IMR-90 (cell line): ENCODE results near the gene DCDC1. TPM values are rescaled to one million over a fixed set of nuclear protein-coding genes. Genes with fewer than 3 reads are reported as not detected.

Source experiments
- ATAC-seq: fragments of 200-7000 bp; cut with Tn5 transposase; 2 replicates; pipeline ENCODE4 v1.9.1; 2020; ENCODE audit warnings: low read depth, mild to moderate bottlenecking, moderate library complexity
- BruUV-seq: library from RNA; stranded (reverse); fragments of 400-500 nt; replicated peaks from 2 replicates; lab custom pipeline; 2021; lab: Mats Ljungman, UMichigan
- CTCF ChIA-PET: fragments of 300-600 bp; formaldehyde crosslinking; extraction: SDS; loops from one replicate; lab custom pipeline; 2021; ENCODE audit warnings: antibody characterized with exemption; lab: Yijun Ruan, JAX
- POLR2A ChIA-PET: fragments of 300-600 bp; sonication (Branson Sonifier 250); formaldehyde crosslinking; loops from one replicate; lab custom pipeline; 2022; ENCODE audit warnings: antibody characterized with exemption; ENCODE audit not compliant: unreplicated experiment; lab: Charles Lee
- DNase-seq: peaks from one replicate; pipeline ENCODE4 v3.0.0; 2013
- H2AFZ ChIP-seq: replicated peaks from 2 replicates; pipeline ENCODE3; 2013; ENCODE audit warnings: low read length, mild to moderate bottlenecking; ENCODE audit not compliant: poor library complexity
- H2AK5ac ChIP-seq: 2 replicates; pipeline ENCODE4 v1.6.1; 2013; ENCODE audit warnings: low read depth, low read length, inconsistent platforms
- H2AK9ac ChIP-seq: replicated peaks from 2 replicates; pipeline ENCODE3; 2013; ENCODE audit warnings: mild to moderate bottlenecking, low read depth, low read length, moderate library complexity; ENCODE audit not compliant: poor library complexity
- H2BK120ac ChIP-seq: 2 replicates; pipeline ENCODE4 v1.6.1; 2013; ENCODE audit warnings: low read depth, low read length, inconsistent platforms
- H2BK15ac ChIP-seq: 3 replicates; pipeline ENCODE4 v1.6.1; 2013; ENCODE audit warnings: low read depth, low read length, inconsistent platforms
- H2BK20ac ChIP-seq: 2 replicates; pipeline ENCODE4 v1.6.1; 2013; ENCODE audit warnings: low read depth, mild to moderate bottlenecking, inconsistent platforms, low read length, moderate library complexity
- H2BK5ac ChIP-seq: 2 replicates; pipeline ENCODE4 v1.6.1; 2013; ENCODE audit warnings: mild to moderate bottlenecking, low read depth, low read length, inconsistent platforms; ENCODE audit not compliant: poor library complexity, severe bottlenecking
- H3K14ac ChIP-seq: replicated peaks from 2 replicates; pipeline ENCODE4 v1.6.1; 2013; ENCODE audit warnings: low read depth, low read length, inconsistent platforms
- H3K18ac ChIP-seq: 2 replicates; pipeline ENCODE4 v1.6.1; 2013; ENCODE audit warnings: low read depth, low read length, control low read depth
- H3K23ac ChIP-seq: 2 replicates; pipeline ENCODE4 v1.6.1; 2013; ENCODE audit warnings: low read depth, low read length, inconsistent platforms
- H3K27ac ChIP-seq: 2 replicates; pipeline ENCODE4 v1.5.1; 2013; ENCODE audit warnings: mild to moderate bottlenecking, control low read depth, low read length; ENCODE audit not compliant: insufficient read depth
- H3K27me3 ChIP-seq: 2 replicates; pipeline ENCODE4 v1.6.1; 2013; ENCODE audit warnings: low read length; ENCODE audit not compliant: control insufficient read depth, insufficient read depth
- H3K36me3 ChIP-seq: 2 replicates; pipeline ENCODE4 v1.6.1; 2013; ENCODE audit warnings: low read length, mixed read lengths; ENCODE audit not compliant: control insufficient read depth, insufficient read depth
- H3K4ac ChIP-seq: 2 replicates; pipeline ENCODE4 v1.6.1; 2013; ENCODE audit warnings: low read depth, low read length, inconsistent platforms
- H3K4me1 ChIP-seq: 2 replicates; pipeline ENCODE4 v1.6.1; 2013; ENCODE audit warnings: low read length, mixed read lengths; ENCODE audit not compliant: control insufficient read depth, insufficient read depth
- H3K4me2 ChIP-seq: 2 replicates; pipeline ENCODE4 v1.6.1; 2013; ENCODE audit warnings: low read depth, mild to moderate bottlenecking, control low read depth, low read length, moderate library complexity
- H3K4me3 ChIP-seq: 2 replicates; pipeline ENCODE4 v1.5.1; 2013; ENCODE audit warnings: low read depth, mild to moderate bottlenecking, control low read depth, low read length, moderate library complexity; ENCODE audit not compliant: insufficient read depth
- H3K56ac ChIP-seq: 2 replicates; pipeline ENCODE4 v1.6.1; 2013; ENCODE audit warnings: low read length, inconsistent platforms; ENCODE audit not compliant: insufficient read depth; ENCODE audit errors: extremely low read depth
- H3K79me1 ChIP-seq, 2 experiments: 2 replicates each; pipeline ENCODE4 v1.6.1; 2013; ENCODE audit warnings: low read length in 2 of 2, inconsistent platforms in 1 of 2, low read depth in 1 of 2
- H3K9ac ChIP-seq: 2 replicates; pipeline ENCODE4 v1.6.1; 2013; ENCODE audit warnings: low read depth, low read length, control low read depth
- H3K9me1 ChIP-seq: 2 replicates; pipeline ENCODE4 v1.6.1; 2013; ENCODE audit warnings: low read length, inconsistent platforms; ENCODE audit not compliant: insufficient read depth
- H3K9me3 ChIP-seq: 2 replicates; pipeline ENCODE4 v1.6.1; 2013; ENCODE audit warnings: low read length; ENCODE audit not compliant: control insufficient read depth, insufficient read depth
- H4K20me1 ChIP-seq: 2 replicates; pipeline ENCODE4 v1.6.1; 2013; ENCODE audit warnings: low read length, inconsistent platforms; ENCODE audit not compliant: insufficient read depth
- H4K5ac ChIP-seq: 2 replicates; pipeline ENCODE4 v1.6.1; 2013; ENCODE audit warnings: mild to moderate bottlenecking, low read depth, low read length, control low read depth
- H4K8ac ChIP-seq, 2 experiments: 2 replicates each; pipeline ENCODE4 v1.6.1; 2013; ENCODE audit warnings: low read depth in 2 of 2, low read length in 2 of 2, control low read depth in 1 of 2, inconsistent platforms in 1 of 2
- H4K91ac ChIP-seq: 2 replicates; pipeline ENCODE4 v1.6.1; 2013; ENCODE audit warnings: low read depth, low read length, inconsistent platforms; ENCODE audit not compliant: insufficient read depth
- CEBPB ChIP-seq: IDR thresholded peaks from 2 replicates; pipeline ENCODE4 v1.6.1; 2012; ENCODE audit warnings: low read depth, low read length, improper control_type of control experiment
- ELK1 ChIP-seq: fragments of 150-350 bp; IDR thresholded peaks from 2 replicates; pipeline ENCODE4 v1.6.1; 2016; ENCODE audit warnings: low read depth, mild to moderate bottlenecking, low read length, moderate library complexity, borderline replicate concordance
- MAFK ChIP-seq: IDR thresholded peaks from 2 replicates; pipeline ENCODE4 v1.6.1; 2012; ENCODE audit warnings: low read depth, low read length, improper control_type of control experiment
- MXI1 ChIP-seq: IDR thresholded peaks from 2 replicates; pipeline ENCODE4 v1.6.1; 2012; ENCODE audit warnings: low read depth, mild to moderate bottlenecking, low read length, moderate library complexity, borderline replicate concordance
- NFE2L2 ChIP-seq: fragments of 150-350 bp; IDR thresholded peaks from 2 replicates; pipeline ENCODE4 v1.6.1; 2016; ENCODE audit warnings: low read depth, mild to moderate bottlenecking, low read length
- RFX5 ChIP-seq: IDR thresholded peaks from 2 replicates; pipeline ENCODE4 v1.8.0; 2012; ENCODE audit warnings: low read depth, mild to moderate bottlenecking, low read length, moderate library complexity
- USF2 ChIP-seq: fragments of 150-350 bp; IDR thresholded peaks from 2 replicates; pipeline ENCODE4 v1.6.1; 2017; ENCODE audit warnings: mild to moderate bottlenecking, antibody characterized with exemption, low read length, low read depth
- WGBS, 2 experiments: methylation state at CpG; one replicate each; pipeline versions ENCODE4 v1.1.5 to v1.1.7; 2013; ENCODE audit warnings: missing lambda C conversion rate in 2 of 2; ENCODE audit not compliant: insufficient read length in 1 of 2; ENCODE audit errors: extremely low coverage in 2 of 2; 5-methylcytosine and 5-hydroxymethylcytosine counted together
- dilution Hi-C: fragments of 300-500 bp; cut with HindIII; formaldehyde crosslinking; loops from one replicate; pipeline ENCODE4 v1.14.3; 2018; ENCODE audit warnings: low sequenced_read_pairs; ENCODE audit not compliant: unreplicated experiment
- in situ Hi-C: fragments of 300-500 bp; cut with MboI; formaldehyde crosslinking; loops from 3 replicates; pipeline ENCODE4 v1.14.3; 2019; ENCODE audit warnings: low sequenced_read_pairs, inconsistent platforms, mixed read lengths
- intact Hi-C: fragments of 100-400 bp; cut with micrococcal nuclease; formaldehyde crosslinking; loops from 2 replicates; pipeline ENCODE4 v1.10.0; 2022
- polyA plus RNA-seq, 3 experiments: library from polyadenylated mRNA; depleted of rRNA; stranded (reverse); fragments of >200 nt; gene quantifications; 2 replicates each; pipeline ENCODE4 v1.2.3, GENCODE V29; 2012; ENCODE audit warnings: low replicate concordance in 1 of 3
- total RNA-seq: library from RNA; depleted of rRNA; stranded (reverse); fragments of >200 nt; gene quantifications from 2 replicates; pipeline ENCODE4 v1.2.3, GENCODE V29; 2012

Gene DCDC1
- total and polyA plus RNA-seq, 2 of the 4 experiments (the other 2 are of a cell fraction) = not detected

- Histone ChIP-seq H3K18ac (no peak overlapping the region), H3K23ac (no peak overlapping the region), H2AFZ (no peak overlapping the region), H2BK20ac (no peak overlapping the region), H4K8ac (no peak overlapping the region), H2BK15ac (no peak overlapping the region), H4K5ac (no peak overlapping the region), H3K4ac (no peak overlapping the region), H4K20me1 (no peaks in the 10 kb centered on the region), H2BK5ac (no peak overlapping the region), H3K4me3 (no peak overlapping the region), H3K9me1 (no peaks in the 10 kb centered on the region), H3K4me1 (no peaks in the 10 kb centered on the region), H2AK9ac (no peak overlapping the region), H3K27ac (no peak overlapping the region), H3K4me2 (no peak overlapping the region), H2BK120ac (no peak overlapping the region), H3K56ac (no peak overlapping the region), H2AK5ac (no peak overlapping the region), H3K9me3 (no peaks in the 10 kb centered on the region), H3K14ac (no peak overlapping the region), H3K36me3 (no peaks in the 10 kb centered on the region), H3K27me3 (no peaks in the 10 kb centered on the region), H3K9ac (no peak overlapping the region), H3K79me1 (no peaks in the 10 kb centered on the region), H4K91ac (no peak overlapping the region)
- ChIA-PET POLR2A (no interaction called here), CTCF (no interaction called here)
- no peak for DNase-seq
- intact Hi-C loops = no loop called here
- 80% methylated on average over 2 of the region's 7 CpGs; no CpG with 5 or more reads in 1 of the 2 experiments for WGBS, 2 experiments
- no peak for ATAC-seq
- dilution Hi-C loops = no loop called here
- in situ Hi-C loops = no loop called here
- BruUV-seq = no TSS peak
- TF ChIP-seq RFX5 = no peak
- no peak for TF ChIP-seq MAFK
- no peak for TF ChIP-seq NFE2L2
- TF ChIP-seq MXI1 = no peak
- TF ChIP-seq ELK1 = no peak
- no peak for TF ChIP-seq USF2
- no peak for TF ChIP-seq CEBPB
Observed at GRCh38 chr11:30990625-30991296, 378.8 kb downstream of the DCDC1 start.
